GM23338 (cell line): ENCODE measurements around the gene PLCH2.

Experiments
- CTCF ChIP-seq, 2 experiments: fragments of 200-600 bp in 1 of 2; sonication (generic) in 1 of 2; conservative IDR thresholded peaks; 2 replicates each; pipeline versions ENCODE4 v1.5.1 to v1.6.1; 2016 to 2017; ENCODE audit warnings: antibody characterized with exemption in 2 of 2, low read depth in 2 of 2, mild to moderate bottlenecking in 2 of 2, moderate library complexity in 1 of 2
- EZH2 ChIP-seq: fragments of 200-600 bp; sonication (generic); IDR thresholded peaks from one replicate; pipeline ENCODE4 v1.8.0; 2017; ENCODE audit warnings: antibody characterized with exemption, mild to moderate bottlenecking, low read depth; ENCODE audit not compliant: unreplicated experiment
- POLR2AphosphoS5 ChIP-seq: IDR thresholded peaks from 2 replicates; pipeline ENCODE4 v1.6.1; 2016; ENCODE audit warnings: antibody characterized with exemption, low read depth
- REST ChIP-seq: IDR thresholded peaks from one replicate; pipeline ENCODE4 v1.6.1; 2018; ENCODE audit warnings: antibody characterized with exemption; ENCODE audit not compliant: unreplicated experiment
- ZNF462 ChIP-seq: fragments of 250-450 bp; sonication (Bioruptor Pico); IDR thresholded peaks from 2 replicates; pipeline ENCODE4 v1.5.0; 2020; ENCODE audit warnings: mild to moderate bottlenecking, moderate library complexity

GRCh38 chr1:2479618-2480017, 3.5 kb downstream of the PLCH2 start:
- TF ChIP-seq CTCF (conservative IDR thresholded peaks at IDR 0.05; ENCODE audit: low read depth in 2 of 2): no peak
- TF ChIP-seq REST: no peak
- no peak for TF ChIP-seq ZNF462
- no peak for TF ChIP-seq POLR2AphosphoS5
- TF ChIP-seq EZH2: no peak
